HepG2 (cell line): ENCODE measurements around the gene RIPOR1. TPM values are rescaled to one million over a fixed set of nuclear protein-coding genes. Genes with fewer than 3 reads are reported as not detected.

Experiments used
- ARID4A ChIP-seq: sonication (generic); formaldehyde crosslinking; IDR thresholded peaks from 2 replicates; pipeline ENCODE4 v1.5.0; 2020; ENCODE audit warnings: mild to moderate bottlenecking, missing genetic modification reagents, borderline replicate concordance
- BCL3 ChIP-seq: sonication (generic); formaldehyde crosslinking; IDR thresholded peaks from 2 replicates; pipeline ENCODE4 v1.5.1; 2020; ENCODE audit warnings: mild to moderate bottlenecking, missing genetic modification reagents, moderate library complexity
- BCL6 ChIP-seq: IDR thresholded peaks from 2 replicates; pipeline ENCODE4 v1.6.1; 2016; ENCODE audit warnings: missing genetic modification reagents, missing compliant biosample characterization
- DZIP1 ChIP-seq: sonication (generic); formaldehyde crosslinking; IDR thresholded peaks from 2 replicates; pipeline ENCODE4 v1.5.0; 2020; ENCODE audit warnings: mild to moderate bottlenecking, missing genetic modification reagents
- ERF ChIP-seq: IDR thresholded peaks from 2 replicates; pipeline ENCODE4 v1.6.1; 2018; ENCODE audit warnings: missing biosample characterization, missing genetic modification reagents
- ESRRA ChIP-seq: sonication (generic); formaldehyde crosslinking; IDR thresholded peaks from 2 replicates; pipeline ENCODE4 v1.5.1; 2020; ENCODE audit warnings: mild to moderate bottlenecking, low read depth, missing genetic modification reagents
- HMG20A ChIP-seq: IDR thresholded peaks from 2 replicates; pipeline ENCODE4 v1.6.1; 2016; ENCODE audit warnings: borderline replicate concordance
- MLXIP ChIP-seq: sonication (generic); formaldehyde crosslinking; IDR thresholded peaks from 2 replicates; pipeline ENCODE4 v1.9.0; 2021; ENCODE audit warnings: missing genetic modification reagents, borderline replicate concordance
- MYPOP ChIP-seq: sonication (generic); formaldehyde crosslinking; IDR thresholded peaks from 2 replicates; pipeline ENCODE4 v1.8.1; 2023; ENCODE audit warnings: mild to moderate bottlenecking, moderate library complexity, missing genetic modification reagents
- RFXANK ChIP-seq: IDR thresholded peaks from 2 replicates; pipeline ENCODE4 v1.6.1; 2016
- TAF1 ChIP-seq: sonication (generic); formaldehyde crosslinking; IDR thresholded peaks from 2 replicates; pipeline ENCODE4 v1.4.0; 2020; ENCODE audit warnings: missing genetic modification reagents
- THRA ChIP-seq: sonication (generic); formaldehyde crosslinking; IDR thresholded peaks from 2 replicates; pipeline ENCODE4 v1.4.0; 2020; ENCODE audit warnings: missing genetic modification reagents, borderline replicate concordance
- ZNF12 ChIP-seq: sonication (generic); formaldehyde crosslinking; IDR thresholded peaks from 2 replicates; pipeline ENCODE4 v1.5.0; 2020; ENCODE audit warnings: missing genetic modification reagents
- ZNF234 ChIP-seq: sonication (generic); formaldehyde crosslinking; conservative IDR thresholded peaks from 2 replicates; pipeline ENCODE4 v1.5.1; 2020; ENCODE audit warnings: mild to moderate bottlenecking, missing genetic modification reagents
- polyA plus RNA-seq, 8 experiments: library from polyadenylated mRNA; depleted of rRNA in 3 of 8; stranded (reverse) in 7 of 8; unstranded in 1 of 8; fragments of >200 nt; fragmentation: Illumina TruSeq in 4 of 8; extraction: Trizol in 4 of 8; gene quantifications; 2 replicates each; pipeline versions ENCODE4 v1.2.1 to v1.2.3, GENCODE V29; 2011 to 2016; ENCODE audit warnings: low read depth in 4 of 8, missing spikeins in 1 of 8, mixed read lengths in 1 of 8; ENCODE audit not compliant: insufficient read depth in 1 of 8
- total RNA-seq, 5 experiments: library from RNA; depleted of rRNA; stranded (reverse); fragments of >200 nt; fragmentation: Illumina TruSeq; extraction: Trizol; gene quantifications; 2 replicates each; pipeline ENCODE4 v1.2.3, GENCODE V29; 2016; ENCODE audit warnings: low read depth in 1 of 5

Gene RIPOR1
- total and polyA plus RNA-seq, 2 of the 13 experiments (the other 11 are each of a cell fraction or from before 2014, with no cell fraction given), result 4.6 to 8.1 TPM

GRCh38 chr16:67480833-67481560 is 47.6 kb upstream of the RIPOR1 start, which contains the start of gene ATP6V0D1 (continued):
- TF ChIP-seq ESRRA (CRISPR knock-in tag), result peak; percentile 40
- TF ChIP-seq MYPOP (CRISPR knock-in tag), result peak; percentile 69
- no peak for TF ChIP-seq BCL6 (CRISPR knock-in tag)
- TF ChIP-seq HMG20A (CRISPR knock-in tag), result 0 out of 2 replicates have a peak, but pooled peaks have one; percentile 17
- peak; percentile 91 for TF ChIP-seq THRA (CRISPR knock-in tag)
- 0 out of 2 replicates have a peak, but pooled peaks have one; percentile 77 for TF ChIP-seq RFXANK
- TF ChIP-seq MLXIP (CRISPR knock-in tag), result no peak
- TF ChIP-seq TAF1 (CRISPR knock-in tag), result peak; percentile 88
- no peak for TF ChIP-seq ZNF234
- TF ChIP-seq DZIP1 (CRISPR knock-in tag), result peak; percentile 66; the same call in 1 of the 2 replicates
- TF ChIP-seq BCL3 (CRISPR knock-in tag), result peak; percentile 88; the same call in 1 of the 2 replicates
- TF ChIP-seq ERF (CRISPR knock-in tag), result peak; percentile 92
- peak; percentile 100 for TF ChIP-seq ARID4A (CRISPR knock-in tag)
- no peak for TF ChIP-seq ZNF12 (CRISPR knock-in tag)
